Mesenchymal stem cell (in vitro differentiated cells and primary cell): ENCODE measurements around the gene SRXN1.

Source experiments
- DNase-seq: peaks from one replicate; pipeline ENCODE4 v3.0.0-alpha.2; 2013
- H2AFZ ChIP-seq: one replicate; pipeline ENCODE4 v1.6.1; 2013; ENCODE audit warnings: low read depth, mild to moderate bottlenecking, control low read depth, inconsistent platforms, low read length, moderate library complexity
- H2AK5ac ChIP-seq: 2 replicates; pipeline ENCODE4 v1.6.1; 2013; ENCODE audit warnings: low read length, moderate library complexity, mild to moderate bottlenecking, inconsistent platforms; ENCODE audit not compliant: severe bottlenecking
- H2BK120ac ChIP-seq: one replicate; pipeline ENCODE4 v1.6.1; 2013; ENCODE audit warnings: low read depth, mild to moderate bottlenecking, inconsistent platforms, low read length, moderate library complexity
- H2BK12ac ChIP-seq, 2 experiments: one replicate each; pipeline ENCODE4 v1.6.1; 2013; ENCODE audit warnings: inconsistent platforms in 2 of 2, low read length in 2 of 2, mild to moderate bottlenecking in 2 of 2, moderate library complexity in 2 of 2, control low read depth in 1 of 2
- H2BK15ac ChIP-seq: one replicate; pipeline ENCODE4 v1.6.1; 2013; ENCODE audit warnings: mild to moderate bottlenecking, low read depth, inconsistent platforms; ENCODE audit not compliant: poor library complexity, severe bottlenecking
- H2BK5ac ChIP-seq: 2 replicates; pipeline ENCODE4 v1.6.1; 2013; ENCODE audit warnings: low read depth, mild to moderate bottlenecking, low read length, control low read depth, inconsistent platforms; ENCODE audit not compliant: poor library complexity, severe bottlenecking
- H3K14ac ChIP-seq, 2 experiments: one replicate each; pipeline ENCODE4 v1.6.1; 2013; ENCODE audit warnings: inconsistent platforms in 2 of 2, low read length in 2 of 2, control low read depth in 1 of 2, mild to moderate bottlenecking in 1 of 2, moderate library complexity in 1 of 2
- H3K18ac ChIP-seq, 2 experiments: one replicate each; pipeline ENCODE4 v1.6.1; 2013; ENCODE audit warnings: inconsistent platforms in 2 of 2, low read length in 2 of 2, control low read depth in 1 of 2, low read depth in 1 of 2, mild to moderate bottlenecking in 1 of 2
- H3K23ac ChIP-seq, 2 experiments: one replicate each; pipeline ENCODE4 v1.6.1; 2013; ENCODE audit warnings: inconsistent platforms in 2 of 2, low read length in 2 of 2, mild to moderate bottlenecking in 2 of 2, moderate library complexity in 2 of 2, control low read depth in 1 of 2
- H3K27ac ChIP-seq: 2 replicates; pipeline ENCODE4 v1.5.1; 2013; ENCODE audit warnings: mild to moderate bottlenecking, moderate library complexity, low read length, control low read depth, inconsistent platforms; ENCODE audit not compliant: poor library complexity, severe bottlenecking
- H3K27me3 ChIP-seq, 2 experiments: 2 replicates each; pipeline versions ENCODE4 v1.6.1 to v1.7.0; 2013; ENCODE audit warnings: low read length in 2 of 2, mild to moderate bottlenecking in 2 of 2, moderate library complexity in 2 of 2, control low read depth in 1 of 2, inconsistent platforms in 1 of 2; ENCODE audit not compliant: control insufficient read depth in 1 of 2, insufficient read depth in 1 of 2
- H3K36me3 ChIP-seq, 2 experiments: 2 replicates each; pipeline versions ENCODE4 v1.6.1 to v1.7.0; 2013; ENCODE audit warnings: low read length in 2 of 2, control low read depth in 1 of 2, inconsistent platforms in 1 of 2, low read depth in 1 of 2, mild to moderate bottlenecking in 1 of 2; ENCODE audit not compliant: insufficient read depth in 2 of 2, control insufficient read depth in 1 of 2
- H3K4ac ChIP-seq, 2 experiments: one replicate each; pipeline ENCODE4 v1.6.1; 2013; ENCODE audit warnings: inconsistent platforms in 2 of 2, low read length in 2 of 2, mild to moderate bottlenecking in 2 of 2, moderate library complexity in 2 of 2, control low read depth in 1 of 2, low read depth in 1 of 2
- H3K4me1 ChIP-seq: 2 replicates; pipeline ENCODE4 v1.6.1; 2013; ENCODE audit warnings: low read depth, low read length, control low read depth; ENCODE audit not compliant: control insufficient read depth, insufficient read depth
- H3K4me2 ChIP-seq: 2 replicates; pipeline ENCODE4 v1.6.1; 2013; ENCODE audit warnings: low read length, mild to moderate bottlenecking, inconsistent platforms; ENCODE audit not compliant: poor library complexity, severe bottlenecking
- H3K4me3 ChIP-seq, 2 experiments: 2 replicates each; pipeline versions ENCODE4 v1.5.1 to v1.7.0; 2013; ENCODE audit warnings: low read length in 2 of 2, mild to moderate bottlenecking in 2 of 2, control low read depth in 1 of 2, low read depth in 1 of 2; ENCODE audit not compliant: insufficient read depth in 1 of 2
- H3K79me1 ChIP-seq: replicated peaks from 2 replicates; pipeline ENCODE4 v1.6.1; 2013; ENCODE audit warnings: mild to moderate bottlenecking, control low read depth, low read length, inconsistent platforms; ENCODE audit not compliant: poor library complexity, severe bottlenecking
- H3K9ac ChIP-seq: 2 replicates; pipeline ENCODE4 v1.7.0; 2013; ENCODE audit warnings: mild to moderate bottlenecking, low read length, moderate library complexity
- H3K9me3 ChIP-seq: 2 replicates; pipeline ENCODE4 v1.7.0; 2013; ENCODE audit warnings: mild to moderate bottlenecking, low read length; ENCODE audit not compliant: control insufficient read depth
- H4K8ac ChIP-seq: one replicate; pipeline ENCODE4 v1.6.1; 2013; ENCODE audit warnings: inconsistent platforms, mild to moderate bottlenecking, low read length, moderate library complexity
- H4K91ac ChIP-seq: one replicate; pipeline ENCODE4 v1.6.1; 2013; ENCODE audit warnings: mild to moderate bottlenecking, low read length, inconsistent platforms
- WGBS: methylation state at CpG from one replicate; pipeline ENCODE4 v1.1.7; 2013; ENCODE audit warnings: mixed read lengths; 5-methylcytosine and 5-hydroxymethylcytosine counted together

SRXN1 gene

DNA sequence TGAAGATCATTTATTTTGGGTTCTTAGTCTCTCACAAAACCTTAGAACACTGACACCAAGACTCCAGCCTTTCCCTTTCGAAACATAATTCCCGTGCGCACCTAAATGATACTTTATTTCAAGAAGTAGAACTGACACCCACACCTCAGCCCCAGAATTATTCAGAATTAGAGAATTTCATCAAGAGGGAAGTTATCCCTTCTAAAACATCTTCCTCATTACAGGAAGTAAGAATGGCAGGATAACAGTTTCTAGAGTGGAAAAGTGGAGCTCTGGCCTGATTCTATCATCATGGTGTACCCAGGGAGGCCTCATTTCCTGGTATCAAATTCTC, 1.4 kb upstream of the SRXN1 start:
- WGBS = 100% methylated on average over 3 of the region's 3 CpGs
- no peak overlapping the region for H4K8ac ChIP-seq

DNA sequence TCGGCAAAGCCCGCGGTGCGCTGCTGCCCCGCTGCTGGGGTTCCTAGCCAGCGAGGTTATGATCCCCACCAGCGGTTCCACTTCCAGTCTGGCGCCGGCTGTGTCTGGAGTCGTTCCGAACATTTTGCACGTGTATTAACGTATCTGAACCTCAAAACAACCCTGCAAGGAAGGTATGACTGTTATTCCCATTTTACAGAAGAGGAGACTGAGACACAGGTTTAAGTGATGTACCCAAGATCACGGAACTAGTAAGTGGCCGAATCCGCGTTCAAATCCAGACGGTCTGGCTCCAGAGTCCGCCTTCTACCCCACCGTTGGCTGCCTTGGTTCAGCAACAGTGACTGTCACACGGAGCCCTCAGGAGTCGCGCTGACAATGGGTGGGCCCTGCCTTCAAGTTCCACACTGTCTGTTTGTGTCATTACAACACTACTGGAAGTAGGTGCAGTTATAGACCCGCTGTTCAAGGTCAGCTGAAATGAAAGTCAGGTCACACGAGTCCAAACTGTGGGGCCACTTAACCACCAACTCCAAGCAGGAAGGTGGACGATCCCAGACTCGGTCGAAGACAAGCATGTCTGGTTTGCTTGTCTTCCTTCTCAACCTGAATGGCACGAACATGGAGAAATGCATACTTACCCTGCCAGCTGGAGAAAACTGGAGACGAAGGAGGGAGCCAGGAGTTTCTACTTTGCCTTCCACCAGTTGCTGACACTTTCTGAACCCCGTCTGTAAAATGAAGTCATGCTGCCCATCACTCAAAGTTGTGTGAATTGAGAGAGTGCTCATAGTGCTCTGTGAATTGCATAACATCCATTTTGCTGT, 803 bp upstream of the SRXN1 start:
- H3K23ac ChIP-seq = no peak overlapping the region
- H3K4ac ChIP-seq = peak overlapping the region in 1 of 2 experiments; percentile 19
- peaks cover 29 to 30% of the 10 kb centered on the region in 2 experiments for H3K27me3 ChIP-seq
- no peak overlapping the region for H2BK120ac ChIP-seq
- peak overlapping the region; percentile 58 to 67 for H3K18ac ChIP-seq
- peak overlapping the region; percentile 79 to 99 for H3K4me3 ChIP-seq
- peak overlapping the region in 1 of 2 experiments; percentile 12 for H2BK12ac ChIP-seq
- H2BK15ac ChIP-seq = peak overlapping the region; percentile 44
- peak overlapping the region; percentile 69 for H4K91ac ChIP-seq
- peak overlapping the region; percentile 70 for H3K4me2 ChIP-seq
- H3K14ac ChIP-seq = peak overlapping the region in 1 of 2 experiments; percentile 85
- WGBS = 45% methylated on average over 26 of the region's 31 CpGs
- H3K36me3 ChIP-seq = peaks cover 11 to 20% of the 10 kb centered on the region in 2 experiments
- DNase-seq = no peak
- H3K9ac ChIP-seq = peak overlapping the region; percentile 91
- peaks cover 16% of the 10 kb centered on the region for H3K4me1 ChIP-seq
- peak overlapping the region; percentile 82 for H4K8ac ChIP-seq
- peak overlapping the region; percentile 68 for H2AK5ac ChIP-seq
- no peaks in the 10 kb centered on the region for H3K9me3 ChIP-seq
- peaks cover 19% of the 10 kb centered on the region for H3K79me1 ChIP-seq
- H2BK5ac ChIP-seq = no peak overlapping the region
- H2AFZ ChIP-seq = peak overlapping the region; percentile 36
- peak overlapping the region; percentile 27 for H3K27ac ChIP-seq

More for the DNA sequence above, 1.4 kb upstream of the SRXN1 start:
- peaks cover 35 to 36% of the 10 kb centered on the region in 2 experiments for H3K27me3 ChIP-seq
- H3K4me2 ChIP-seq = no peak overlapping the region
- no peak overlapping the region for H3K27ac ChIP-seq
- H3K9ac ChIP-seq = no peak overlapping the region
- H2AFZ ChIP-seq = no peak overlapping the region
- H3K14ac ChIP-seq = no peak overlapping the region
- DNase-seq = no peak
- H3K23ac ChIP-seq = no peak overlapping the region
- H3K4me1 ChIP-seq = peaks cover 16% of the 10 kb centered on the region
- H3K4ac ChIP-seq = no peak overlapping the region
- H2BK15ac ChIP-seq = no peak overlapping the region
- no peak overlapping the region for H3K4me3 ChIP-seq
- H3K79me1 ChIP-seq = peaks cover 16% of the 10 kb centered on the region
- no peak overlapping the region for H2BK12ac ChIP-seq
- no peak overlapping the region for H2BK120ac ChIP-seq
- H2BK5ac ChIP-seq = no peak overlapping the region
- no peak overlapping the region for H2AK5ac ChIP-seq
- no peaks in the 10 kb centered on the region for H3K9me3 ChIP-seq
- H3K18ac ChIP-seq = no peak overlapping the region
- H3K36me3 ChIP-seq = peaks cover 11 to 16% of the 10 kb centered on the region in 2 experiments
- no peak overlapping the region for H4K91ac ChIP-seq

DNA sequence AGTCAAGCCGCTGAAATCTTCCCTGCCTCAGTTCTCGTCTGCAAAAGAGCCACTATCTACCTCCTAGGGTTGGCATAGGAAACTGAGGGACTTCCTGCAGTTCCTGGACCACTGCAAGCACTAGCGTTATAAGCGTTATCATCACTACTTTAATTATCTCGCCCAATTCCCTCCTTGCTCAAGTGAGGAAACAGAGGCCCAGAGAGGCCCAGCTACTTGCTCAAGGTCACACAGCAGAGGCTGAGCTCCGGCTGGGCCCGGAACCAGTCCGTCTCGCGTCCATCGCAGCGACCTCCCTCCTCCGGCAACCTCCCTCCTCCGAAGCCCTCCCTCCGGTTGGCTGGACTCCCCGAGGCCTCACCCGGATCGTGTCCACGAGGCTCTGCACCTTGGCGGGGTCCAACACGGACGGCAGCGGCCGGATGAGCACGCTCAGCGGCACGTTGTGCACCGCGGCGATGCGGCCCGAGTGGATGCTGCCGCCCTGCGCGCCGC, 338 bp downstream of the SRXN1 start:
- Histone ChIP-seq H3K14ac (peak overlapping the region in 1 of 2 experiments; percentile 98), H3K27ac (no peak overlapping the region), H2BK12ac (peak overlapping the region in 1 of 2 experiments; percentile 93), H3K4ac (peak overlapping the region; percentile 60 to 81), H3K4me1 (peaks cover 14% of the 10 kb centered on the region), H3K36me3 (peaks cover 23 to 32% of the 10 kb centered on the region in 2 experiments), H2BK120ac (no peak overlapping the region), H2BK15ac (no peak overlapping the region), H4K8ac (peak overlapping the region; percentile 74), H3K4me2 (peak overlapping the region; percentile 85), H3K4me3 (peak overlapping the region; percentile 79 to 99), H2AFZ (peak overlapping the region; percentile 97), H3K9ac (peak overlapping the region; percentile 91), H3K79me1 (peaks cover 30% of the 10 kb centered on the region), H2BK5ac (peak overlapping the region; percentile 33), H3K9me3 (peaks cover 2% of the 10 kb centered on the region), H2AK5ac (no peak overlapping the region), H3K27me3 (peaks cover 19% of the 10 kb centered on the region in 2 experiments), H4K91ac (peak overlapping the region; percentile 67), H3K23ac (peak overlapping the region in 1 of 2 experiments; percentile 46), H3K18ac (peak overlapping the region; percentile 37 to 95)
- peak; percentile 51 for DNase-seq
- WGBS = 5% methylated on average over 21 of the region's 36 CpGs
